HG02943 (cell line): Measurements from ENCODE around the gene DAAM2.

ENCODE experiments used
- ATAC-seq: cut with Tn5 transposase; IDR thresholded peaks from one replicate; pipeline ENCODE4 v1.9.1; 2021; ENCODE audit warnings: mild to moderate bottlenecking, low read depth, moderate library complexity; ENCODE audit not compliant: unreplicated experiment

Gene DAAM2

DNA sequence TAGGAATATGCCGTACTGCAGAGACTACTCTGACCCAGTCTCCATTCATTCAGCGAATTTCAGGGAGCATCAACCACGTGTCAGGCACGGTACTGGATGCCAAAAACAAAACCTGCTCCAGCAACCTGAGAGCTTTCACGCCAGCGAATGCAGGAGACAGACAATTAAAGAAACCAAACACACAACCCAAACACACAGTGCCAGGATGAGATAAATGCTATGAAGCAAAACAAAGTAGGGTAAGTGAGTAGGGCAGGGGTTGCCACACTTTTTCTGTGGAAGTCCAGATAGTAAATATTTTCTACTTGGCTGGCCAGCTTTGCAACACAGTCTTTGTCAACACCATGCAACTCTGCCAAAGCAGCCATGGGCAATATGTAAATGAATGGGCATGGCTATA is 132.1 kb downstream of the DAAM2 start:
- ATAC-seq: no peak

DNA sequence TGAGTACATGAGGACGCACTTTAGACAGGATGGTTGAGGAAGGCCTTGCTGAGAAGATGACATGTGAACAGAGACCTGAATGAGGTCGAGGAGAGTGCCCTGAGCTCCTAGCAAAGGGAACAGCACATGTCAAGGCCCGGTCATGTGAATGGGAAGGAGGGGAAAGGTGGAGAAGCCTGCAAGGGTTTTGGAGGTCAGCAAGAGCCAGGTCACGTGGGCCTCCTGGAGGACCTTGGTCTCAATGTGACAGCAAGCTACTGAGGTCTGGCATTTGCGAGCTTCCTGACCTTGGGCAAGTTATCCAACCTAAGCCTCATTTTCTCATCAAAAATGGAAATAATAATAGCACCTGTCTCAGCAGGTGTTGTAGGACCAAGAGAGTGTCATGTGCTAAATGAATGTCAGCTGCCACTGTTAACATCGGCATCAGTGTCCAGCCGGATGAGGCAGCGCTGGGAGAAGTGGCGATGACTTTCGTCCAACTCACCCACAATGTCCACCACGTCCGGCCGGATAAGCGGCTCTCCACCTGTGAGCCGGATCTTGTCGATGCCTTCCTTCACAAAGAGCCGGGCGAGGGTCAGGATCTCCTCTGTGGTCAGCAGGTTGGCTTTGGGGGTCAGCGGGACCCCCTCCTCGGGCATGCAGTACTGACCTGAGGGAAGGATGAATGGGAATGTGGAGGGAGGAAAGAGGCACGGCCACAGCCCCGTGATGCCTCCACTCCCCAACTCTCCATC is 133.2 kb downstream of the DAAM2 start:
- ATAC-seq: no peak

DNA sequence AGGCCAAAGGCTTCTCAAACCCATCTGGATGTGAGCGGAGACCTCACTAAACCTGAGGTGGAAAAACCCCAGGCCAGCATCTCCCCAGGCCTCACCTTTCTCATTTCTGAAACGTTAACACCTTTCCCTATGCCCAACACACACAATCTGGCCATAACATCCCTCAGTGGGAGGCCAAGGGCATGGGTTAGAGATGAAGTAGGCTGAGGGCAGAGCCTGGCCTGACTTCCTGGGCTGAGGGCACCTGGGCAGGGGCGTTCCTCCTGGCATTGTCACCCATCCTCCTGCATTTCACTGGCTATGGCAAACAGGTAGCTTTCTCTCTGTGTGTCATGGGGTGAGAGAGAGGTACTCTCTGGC is 133.7 kb downstream of the DAAM2 start:
- no peak for ATAC-seq

DNA sequence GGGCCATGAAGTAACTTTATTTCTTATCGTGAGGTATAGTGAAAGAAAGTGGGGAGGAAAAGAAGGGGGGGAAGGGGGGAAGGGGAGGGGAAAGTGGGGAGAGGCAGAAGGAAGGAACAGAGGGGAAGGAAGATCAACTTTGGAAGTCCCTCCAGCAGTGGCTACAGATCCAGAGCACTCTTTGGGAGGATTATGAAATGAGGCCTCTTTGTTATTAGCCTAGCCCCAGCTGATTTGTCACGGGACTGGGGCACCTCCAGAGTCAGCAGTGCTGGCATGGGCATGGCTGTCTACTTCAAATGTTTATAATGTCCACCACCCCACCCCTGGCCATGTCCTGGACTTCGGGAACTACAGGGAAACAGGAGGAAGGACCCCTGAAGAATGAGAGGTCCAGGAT is 134.5 kb downstream of the DAAM2 start:
- ATAC-seq: no peak

DNA sequence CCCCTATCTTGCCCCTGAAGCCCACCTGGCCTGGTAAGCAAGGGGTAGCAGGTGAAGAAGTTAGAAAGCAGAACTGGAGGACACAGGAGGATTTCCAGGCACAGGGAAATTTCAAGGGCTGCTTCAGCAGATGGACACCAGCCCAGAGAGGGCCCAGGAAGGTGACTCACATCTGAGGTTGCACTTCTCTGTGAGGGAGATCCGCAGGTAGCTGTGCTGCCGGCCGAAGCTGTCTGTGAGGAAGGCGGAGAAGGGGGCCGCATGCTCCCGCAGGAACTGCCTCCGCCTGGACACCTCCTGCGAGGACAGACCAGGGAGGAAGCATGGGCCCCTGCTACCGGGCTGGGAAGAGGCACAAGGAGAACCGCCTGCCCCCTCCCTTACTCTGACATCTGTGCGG is 135.0 kb downstream of the DAAM2 start:
- ATAC-seq: no peak

DNA sequence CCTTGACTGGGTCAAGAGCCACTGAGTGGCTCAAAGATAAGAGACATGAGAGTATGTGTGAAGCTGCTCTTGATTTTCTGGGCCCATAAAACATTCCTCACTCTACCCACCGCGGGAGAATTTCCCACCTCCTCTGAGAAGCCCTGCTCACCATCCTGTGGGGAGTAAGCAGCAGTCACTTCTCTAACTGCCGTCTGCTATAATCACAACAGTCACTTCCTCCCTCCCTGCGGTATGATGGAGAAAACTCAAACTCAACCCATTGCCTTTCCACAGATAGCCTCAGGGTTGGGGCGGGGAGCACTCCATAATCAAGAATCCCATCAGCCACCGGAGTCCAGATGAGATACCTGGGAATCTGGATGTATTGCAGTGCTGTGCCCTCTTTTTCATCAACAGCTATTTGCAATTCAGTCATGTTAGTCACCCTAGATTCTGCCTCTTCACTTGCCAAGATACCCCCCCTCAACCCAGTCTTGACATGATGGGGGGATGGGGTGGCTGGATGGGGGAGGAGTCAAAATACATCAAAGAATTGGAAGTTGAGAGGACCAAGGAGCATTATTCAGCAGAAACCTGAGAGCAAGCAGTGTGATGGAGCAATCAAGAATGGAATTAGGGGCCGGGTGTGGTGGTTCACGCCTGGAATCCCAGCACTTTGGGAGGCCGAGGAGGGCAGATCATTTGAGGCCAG is 137.0 kb downstream of the DAAM2 start:
- ATAC-seq: no peak

DNA sequence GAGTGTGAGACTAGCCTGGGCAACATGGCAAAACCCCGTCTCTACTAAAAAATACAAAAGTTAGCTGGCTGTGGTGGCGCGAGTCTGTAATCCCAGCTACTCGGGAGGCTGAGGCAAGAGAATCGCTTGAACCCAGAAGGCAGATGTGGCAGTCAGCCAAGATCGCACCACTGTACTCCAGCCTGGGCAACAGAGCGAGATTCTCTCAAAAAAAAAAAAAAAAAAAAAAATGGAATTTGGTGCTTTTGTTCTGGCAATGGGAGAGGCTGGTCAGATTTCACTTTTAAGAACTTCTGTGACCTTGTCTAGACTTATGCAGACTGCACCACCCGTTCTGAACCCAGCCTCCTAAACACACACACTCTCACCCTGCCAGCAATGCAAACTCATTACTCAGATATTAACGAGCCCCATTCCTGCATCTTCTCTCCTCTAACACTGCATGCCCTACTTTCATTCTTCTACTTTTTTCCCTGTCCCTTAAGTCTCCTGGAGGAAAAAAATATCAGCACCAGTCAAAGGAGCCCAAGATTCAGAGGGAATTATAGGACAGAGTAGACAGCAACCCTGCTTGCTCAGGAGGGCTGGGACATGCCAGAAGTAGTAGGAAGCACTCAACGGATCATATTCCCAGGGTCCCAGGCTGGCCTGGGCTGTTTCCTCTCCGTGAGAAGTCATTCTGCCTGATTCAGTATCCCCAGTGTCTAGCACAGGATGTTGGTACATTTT is 137.7 kb downstream of the DAAM2 start:
- ATAC-seq: no peak

DNA sequence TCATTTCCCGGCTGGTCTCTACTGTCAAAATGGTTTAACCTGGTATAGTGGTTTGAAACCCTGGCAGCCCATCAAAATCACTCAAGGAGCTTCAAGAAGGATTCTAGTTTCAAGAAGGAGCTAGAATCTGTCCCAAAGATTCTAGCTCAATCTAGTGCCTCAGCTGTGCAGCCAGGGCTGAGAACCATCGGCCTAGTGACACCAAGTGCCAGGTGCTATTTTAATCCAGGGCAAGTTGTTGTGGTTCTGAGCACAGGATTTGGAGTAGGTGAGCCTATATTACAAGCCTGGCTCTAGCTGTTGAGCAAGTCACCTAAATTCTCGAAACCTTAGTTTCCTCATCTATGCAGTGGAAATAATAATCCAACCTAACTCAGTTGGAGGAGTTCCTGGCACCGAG is 138.4 kb downstream of the DAAM2 start:
- ATAC-seq: no peak

DNA sequence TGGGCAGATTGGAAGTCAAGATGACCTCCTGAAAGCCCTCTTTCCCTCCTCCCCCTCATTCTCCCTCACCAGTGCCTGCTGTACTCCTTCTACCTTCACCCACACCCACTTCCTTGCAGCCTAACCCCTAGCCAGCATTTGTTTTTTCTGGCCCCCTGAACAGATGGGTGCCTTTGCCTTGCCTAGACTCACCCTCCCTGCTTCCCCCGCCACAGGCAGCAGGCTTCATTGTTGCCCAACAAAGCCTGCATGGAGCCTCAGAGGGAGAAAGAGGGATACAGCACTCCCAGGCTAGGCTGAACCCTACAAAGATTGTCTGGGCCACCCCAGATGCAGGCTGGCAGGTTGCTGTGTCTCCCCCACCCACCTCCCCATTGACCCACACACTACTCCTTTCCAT is 139.4 kb downstream of the DAAM2 start:
- ATAC-seq: no peak

DNA sequence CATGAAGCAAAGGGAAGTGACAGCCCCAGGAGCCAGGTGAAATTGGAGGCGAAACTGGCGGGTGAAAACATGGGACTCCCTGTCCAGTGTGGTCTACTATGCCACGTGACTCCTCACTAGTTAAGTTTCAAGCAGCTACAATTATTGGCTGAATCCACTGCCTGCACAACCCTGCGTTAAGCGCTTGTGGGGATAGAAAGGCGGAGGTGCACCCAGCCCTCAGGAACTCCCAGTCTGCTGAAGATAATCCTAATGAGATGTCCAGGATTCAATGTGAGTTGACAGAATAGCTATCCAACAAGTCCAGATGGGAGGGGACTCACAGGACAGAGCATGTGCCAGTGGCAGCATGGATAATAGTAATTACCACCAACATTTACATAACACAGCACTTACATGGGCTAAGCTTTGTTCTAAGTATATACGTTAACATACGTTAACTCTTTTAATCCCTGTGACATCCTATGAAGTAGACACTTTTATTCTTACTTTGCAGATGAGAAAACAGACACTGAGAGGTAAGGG is 140.3 kb downstream of the DAAM2 start:
- ATAC-seq: no peak

DNA sequence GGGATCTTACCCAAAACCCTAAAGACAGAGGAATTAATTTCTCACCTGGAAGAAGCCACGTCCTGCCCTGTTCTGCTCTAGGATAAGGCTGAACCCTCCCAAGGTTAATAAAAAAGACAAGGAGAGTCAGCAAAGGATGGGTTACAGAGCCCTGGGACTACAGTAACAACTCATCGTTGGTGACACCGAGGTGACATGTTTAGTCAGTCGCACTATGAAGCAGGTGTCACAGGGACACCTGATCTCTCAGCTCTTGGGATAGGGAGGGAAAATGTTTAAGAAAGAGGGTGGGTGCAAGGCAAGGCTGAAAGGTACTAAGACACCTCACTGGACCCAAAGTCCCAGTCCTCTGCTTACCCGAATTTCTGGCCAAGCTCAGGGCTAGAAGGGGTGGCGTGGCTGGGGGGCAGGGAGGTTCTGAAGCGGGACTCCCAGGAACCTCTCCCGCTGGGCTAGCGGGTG is 141.5 kb downstream of the DAAM2 start:
- no peak for ATAC-seq

DNA sequence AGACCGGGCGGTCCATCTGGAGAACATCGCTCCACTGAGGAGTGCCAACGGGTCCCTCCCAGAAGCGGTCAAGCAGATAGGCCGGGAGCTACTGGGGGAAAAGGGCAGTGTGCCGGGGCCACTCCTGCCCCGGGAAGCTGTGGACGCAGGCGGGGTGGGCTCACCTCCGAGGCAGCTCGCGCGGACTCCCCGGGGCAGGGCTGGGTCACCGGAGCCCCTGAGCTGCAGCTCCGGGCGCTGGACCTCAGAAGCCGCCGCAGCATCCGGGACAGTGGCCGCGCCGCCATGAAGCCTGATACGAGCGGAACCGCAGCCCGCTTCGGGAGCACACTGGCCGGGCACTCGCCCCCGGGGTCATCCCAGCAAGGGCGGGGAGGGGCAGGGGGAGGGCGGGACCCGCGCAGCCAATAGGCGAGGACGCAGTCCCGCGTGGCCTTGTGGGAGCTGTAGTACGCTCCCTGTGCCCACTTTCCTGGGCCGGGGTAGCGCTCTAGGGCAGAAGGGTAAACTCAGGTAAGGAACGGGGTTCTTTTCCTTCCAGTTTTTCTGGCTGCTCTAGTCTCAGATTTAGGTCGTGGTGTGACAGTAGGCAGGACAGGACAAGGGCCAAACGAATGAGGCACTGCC is 142.1 kb downstream of the DAAM2 start, which contains the start of gene MOCS1:
Gene MOCS1 (minus strand): TSS at position 332 of the 627 bp plus-strand sequence. CDS start 45 bp downstream, at position 287.
- ATAC-seq: no peak

DNA sequence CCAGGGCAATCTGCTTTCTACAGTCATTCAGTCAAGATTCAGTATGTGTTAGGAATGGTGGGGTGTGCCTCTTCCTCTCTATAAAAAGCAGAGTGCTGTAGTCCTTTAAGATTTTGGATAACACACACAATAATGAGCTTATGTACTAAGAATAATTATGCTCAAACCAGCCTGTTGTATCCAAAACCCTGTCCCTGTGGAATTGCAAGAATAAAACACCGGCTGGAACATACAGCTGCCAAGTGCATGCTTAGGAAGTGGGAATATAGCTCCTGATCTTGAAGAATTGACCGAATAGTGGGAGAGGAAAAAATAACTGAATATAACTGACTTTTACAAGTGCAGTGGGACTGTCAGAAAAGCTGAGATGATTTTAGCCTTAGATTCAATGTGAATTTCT is 143.1 kb downstream of the DAAM2 start:
- no peak for ATAC-seq

DNA sequence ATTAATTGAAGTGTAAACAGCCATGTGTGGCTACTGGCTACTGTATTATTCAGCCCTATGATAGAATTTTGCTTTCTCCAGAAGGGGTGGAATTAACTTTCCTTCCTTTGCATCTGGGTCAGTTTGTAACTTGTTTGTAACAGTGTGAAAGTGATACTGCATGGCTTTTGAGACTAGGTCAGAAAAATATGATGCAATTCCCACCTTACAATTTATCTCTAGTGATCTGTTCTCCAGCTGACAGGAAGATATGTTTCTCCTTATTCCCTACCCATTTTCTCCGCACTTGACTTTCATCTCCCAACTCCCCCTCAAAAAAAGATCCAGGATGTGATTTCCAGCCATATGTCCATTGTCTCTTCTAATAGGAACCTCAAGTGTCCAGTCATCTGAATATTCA is 144.7 kb downstream of the DAAM2 start:
- ATAC-seq: no peak

DNA sequence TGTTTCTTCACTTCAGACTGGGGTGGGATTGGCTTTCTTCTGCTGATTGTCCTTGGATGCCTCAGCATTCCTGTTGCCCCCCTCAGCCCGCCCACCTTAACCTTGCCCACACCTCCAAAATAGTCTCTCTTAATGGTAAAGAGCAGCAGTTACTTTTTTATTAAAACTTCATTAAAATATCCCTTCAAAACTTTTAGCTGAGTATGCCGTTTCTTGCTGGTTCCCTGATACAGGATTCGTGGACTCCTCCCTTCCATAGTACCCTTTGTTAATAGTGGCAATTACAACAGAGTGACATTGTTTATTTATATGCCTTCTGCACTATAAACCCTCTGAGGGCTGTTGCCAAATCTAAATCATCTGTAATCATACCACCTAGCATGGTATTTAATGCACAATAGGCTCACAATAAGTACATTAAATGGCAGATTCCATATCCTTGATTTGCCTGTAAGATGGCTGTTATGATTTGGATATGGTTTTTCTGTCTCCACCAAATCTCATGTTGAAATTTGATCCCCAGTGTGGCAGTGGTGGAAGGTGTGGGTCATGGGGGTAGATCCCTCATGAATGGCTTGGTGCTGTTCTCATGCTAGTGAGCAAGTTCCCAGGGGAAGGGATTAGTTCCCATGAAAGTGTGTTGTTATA is 145.6 kb downstream of the DAAM2 start:
- ATAC-seq: no peak

DNA sequence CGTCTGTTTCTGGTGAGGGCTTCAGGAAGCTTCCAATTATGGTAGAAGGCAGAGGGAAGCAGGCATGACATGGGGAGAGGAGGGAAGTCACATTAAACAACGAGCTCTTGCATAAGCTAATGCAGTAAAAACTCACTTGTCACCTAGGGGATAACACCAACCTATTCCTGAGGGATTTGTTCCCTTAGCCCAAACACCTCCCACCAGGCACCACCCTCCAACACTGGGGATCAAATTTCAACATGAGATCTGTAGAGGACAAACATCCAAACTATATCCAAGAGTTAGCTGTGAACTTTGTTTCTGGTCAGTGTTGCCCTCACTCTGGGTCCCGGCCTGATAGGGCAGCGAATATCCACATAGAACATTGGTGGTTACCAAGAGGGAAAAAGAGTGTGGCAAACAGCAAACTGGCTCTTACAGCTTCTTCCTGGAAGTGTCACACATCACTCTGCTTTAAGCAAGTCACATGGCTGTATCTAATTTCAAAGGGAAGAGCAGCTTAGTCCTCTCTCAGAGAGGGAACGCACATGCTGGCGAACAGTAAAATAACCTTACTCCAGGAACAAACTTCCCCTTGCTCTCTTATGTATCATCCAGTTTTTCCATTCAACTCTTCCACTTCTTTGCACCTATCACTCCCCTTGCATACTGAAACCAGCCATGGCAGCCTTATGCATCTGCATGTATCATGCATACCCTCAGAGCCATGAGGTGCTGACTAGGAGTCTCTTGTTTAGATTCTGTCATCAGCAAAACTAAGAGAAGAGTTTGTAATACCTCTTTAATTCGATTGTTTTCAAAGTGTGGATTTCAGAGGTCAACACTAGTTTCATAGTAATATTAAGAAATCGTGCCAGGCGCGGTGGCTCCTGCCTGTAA is 146.8 kb downstream of the DAAM2 start:
- no peak for ATAC-seq

DNA sequence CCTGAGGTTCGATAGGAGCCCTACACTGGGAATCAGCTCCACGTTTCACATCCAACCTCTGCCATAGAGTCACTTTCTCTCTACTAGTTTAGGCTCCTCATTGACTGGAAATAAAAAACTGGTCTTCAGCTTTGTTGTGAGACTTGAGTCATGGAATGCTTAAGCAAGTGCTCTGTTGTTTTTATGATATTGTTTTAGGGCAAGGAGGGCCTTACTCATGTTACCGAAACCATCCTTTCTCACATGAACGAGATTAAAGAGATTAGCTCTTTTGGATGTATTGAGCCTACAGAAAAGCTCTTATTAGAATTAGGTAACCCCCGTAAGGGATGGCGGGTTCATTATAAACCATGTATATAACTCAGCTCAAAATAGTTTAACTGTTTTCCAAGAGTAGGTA is 149.0 kb downstream of the DAAM2 start:
- no peak for ATAC-seq

DNA sequence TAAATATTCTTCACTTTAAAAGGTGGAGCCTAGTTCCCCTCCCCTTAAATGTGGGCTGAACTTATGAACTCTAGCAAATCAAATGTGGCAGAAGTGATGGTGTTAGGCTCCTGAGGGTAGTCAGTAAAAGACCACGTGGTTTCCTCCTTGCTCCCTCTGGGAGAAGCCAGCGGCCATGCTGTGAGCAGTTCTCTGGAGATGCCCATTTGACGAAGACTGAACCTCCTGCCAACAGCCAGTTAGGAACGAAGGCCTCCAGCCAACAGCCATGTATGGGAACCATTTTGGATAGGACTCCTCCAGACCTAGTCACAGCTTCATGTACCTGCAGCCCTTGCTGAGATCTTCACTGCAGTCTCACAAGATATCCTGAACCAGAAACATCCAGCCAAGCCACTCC is 149.6 kb downstream of the DAAM2 start:
- no peak for ATAC-seq

DNA sequence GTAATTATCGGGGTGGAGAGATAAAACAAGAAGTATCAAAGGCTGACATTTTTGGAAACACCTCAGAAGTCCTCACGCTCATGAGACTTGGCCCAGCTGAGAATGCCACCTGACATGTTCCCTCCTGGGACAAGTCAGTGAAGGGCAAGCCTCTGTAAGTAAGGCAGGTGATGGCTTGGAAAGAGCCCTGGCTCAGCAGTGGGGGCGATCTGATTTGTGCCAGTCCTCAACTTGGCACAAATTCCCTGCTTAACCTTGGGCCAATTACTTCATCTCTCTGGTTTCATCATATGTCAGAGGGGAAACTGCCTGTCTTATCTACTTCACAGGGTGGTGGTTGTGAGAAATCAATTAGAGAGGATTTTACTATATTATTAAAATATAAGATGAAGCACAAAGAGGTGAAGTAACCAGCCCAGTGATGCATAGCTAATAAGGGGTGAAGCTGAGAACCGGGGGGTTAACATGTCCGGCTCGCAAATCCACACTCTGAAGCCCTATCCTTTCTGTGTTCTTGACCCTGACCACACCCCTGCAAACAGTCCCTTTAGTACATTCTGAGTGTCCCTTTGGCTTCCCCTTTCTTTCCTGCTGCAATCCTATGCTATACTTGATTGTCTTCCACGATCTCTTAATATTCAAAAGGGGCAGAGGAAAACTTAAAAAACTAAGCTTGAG is 150.9 kb downstream of the DAAM2 start:
- no peak for ATAC-seq
